ENCODE data around the gene LGALS1. TPM values are rescaled to one million over a fixed set of nuclear protein-coding genes. Genes with fewer than 3 reads are reported as not detected.

LGALS1 gene
- total and polyA plus RNA-seq, 9 of the 15 experiments (the other 6 are each of a cell fraction or from before 2014, with no cell fraction given) = 160 to 800 (median 330) TPM

DNA sequence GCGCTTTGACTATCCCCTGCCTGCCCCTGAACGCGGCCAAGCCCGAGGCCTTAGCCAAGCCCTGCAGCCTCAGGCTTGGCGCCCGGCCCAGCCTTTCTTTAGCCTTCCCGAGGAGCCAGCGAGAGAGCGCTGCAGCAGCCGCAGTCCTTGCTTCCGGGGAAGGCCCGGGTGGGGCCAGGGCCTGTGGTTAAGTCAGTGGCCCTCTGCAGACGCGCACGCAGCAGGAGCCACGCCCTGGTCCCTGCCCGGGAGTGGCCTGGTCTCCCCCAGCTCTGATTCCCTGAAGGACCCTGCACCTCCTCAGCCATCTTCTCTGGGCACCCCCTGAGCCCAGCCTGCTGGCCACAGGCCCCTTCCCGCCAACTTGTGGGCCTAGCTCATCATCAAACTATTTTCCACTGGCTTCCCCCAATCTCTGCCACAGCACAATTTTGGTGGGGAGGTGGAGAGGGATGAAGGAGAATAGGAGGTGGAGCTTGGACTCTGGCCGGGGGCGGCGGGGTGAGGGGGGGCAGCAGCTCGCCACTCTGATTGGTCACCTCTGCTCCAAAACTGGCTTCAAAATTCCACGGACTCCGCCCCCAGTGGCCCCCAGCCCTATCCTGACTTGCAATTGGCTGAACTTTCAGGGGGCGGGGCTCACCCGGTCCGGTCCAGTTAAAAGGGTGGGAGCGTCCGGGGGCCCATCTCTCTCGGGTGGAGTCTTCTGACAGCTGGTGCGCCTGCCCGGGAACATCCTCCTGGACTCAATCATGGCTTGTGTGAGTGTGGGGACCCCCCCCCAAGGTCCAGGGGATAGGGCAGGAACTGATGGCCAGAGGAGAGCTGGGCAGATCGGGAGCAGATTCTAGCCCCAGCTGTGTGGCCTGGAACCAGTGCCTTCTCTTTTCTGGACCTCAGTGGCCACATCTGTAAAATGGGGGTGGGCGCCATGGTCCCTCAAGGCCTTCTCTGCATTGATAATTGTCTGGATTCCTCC lies at the start of gene LGALS1 (continued):
- TF ChIP-seq, protein P1, sequence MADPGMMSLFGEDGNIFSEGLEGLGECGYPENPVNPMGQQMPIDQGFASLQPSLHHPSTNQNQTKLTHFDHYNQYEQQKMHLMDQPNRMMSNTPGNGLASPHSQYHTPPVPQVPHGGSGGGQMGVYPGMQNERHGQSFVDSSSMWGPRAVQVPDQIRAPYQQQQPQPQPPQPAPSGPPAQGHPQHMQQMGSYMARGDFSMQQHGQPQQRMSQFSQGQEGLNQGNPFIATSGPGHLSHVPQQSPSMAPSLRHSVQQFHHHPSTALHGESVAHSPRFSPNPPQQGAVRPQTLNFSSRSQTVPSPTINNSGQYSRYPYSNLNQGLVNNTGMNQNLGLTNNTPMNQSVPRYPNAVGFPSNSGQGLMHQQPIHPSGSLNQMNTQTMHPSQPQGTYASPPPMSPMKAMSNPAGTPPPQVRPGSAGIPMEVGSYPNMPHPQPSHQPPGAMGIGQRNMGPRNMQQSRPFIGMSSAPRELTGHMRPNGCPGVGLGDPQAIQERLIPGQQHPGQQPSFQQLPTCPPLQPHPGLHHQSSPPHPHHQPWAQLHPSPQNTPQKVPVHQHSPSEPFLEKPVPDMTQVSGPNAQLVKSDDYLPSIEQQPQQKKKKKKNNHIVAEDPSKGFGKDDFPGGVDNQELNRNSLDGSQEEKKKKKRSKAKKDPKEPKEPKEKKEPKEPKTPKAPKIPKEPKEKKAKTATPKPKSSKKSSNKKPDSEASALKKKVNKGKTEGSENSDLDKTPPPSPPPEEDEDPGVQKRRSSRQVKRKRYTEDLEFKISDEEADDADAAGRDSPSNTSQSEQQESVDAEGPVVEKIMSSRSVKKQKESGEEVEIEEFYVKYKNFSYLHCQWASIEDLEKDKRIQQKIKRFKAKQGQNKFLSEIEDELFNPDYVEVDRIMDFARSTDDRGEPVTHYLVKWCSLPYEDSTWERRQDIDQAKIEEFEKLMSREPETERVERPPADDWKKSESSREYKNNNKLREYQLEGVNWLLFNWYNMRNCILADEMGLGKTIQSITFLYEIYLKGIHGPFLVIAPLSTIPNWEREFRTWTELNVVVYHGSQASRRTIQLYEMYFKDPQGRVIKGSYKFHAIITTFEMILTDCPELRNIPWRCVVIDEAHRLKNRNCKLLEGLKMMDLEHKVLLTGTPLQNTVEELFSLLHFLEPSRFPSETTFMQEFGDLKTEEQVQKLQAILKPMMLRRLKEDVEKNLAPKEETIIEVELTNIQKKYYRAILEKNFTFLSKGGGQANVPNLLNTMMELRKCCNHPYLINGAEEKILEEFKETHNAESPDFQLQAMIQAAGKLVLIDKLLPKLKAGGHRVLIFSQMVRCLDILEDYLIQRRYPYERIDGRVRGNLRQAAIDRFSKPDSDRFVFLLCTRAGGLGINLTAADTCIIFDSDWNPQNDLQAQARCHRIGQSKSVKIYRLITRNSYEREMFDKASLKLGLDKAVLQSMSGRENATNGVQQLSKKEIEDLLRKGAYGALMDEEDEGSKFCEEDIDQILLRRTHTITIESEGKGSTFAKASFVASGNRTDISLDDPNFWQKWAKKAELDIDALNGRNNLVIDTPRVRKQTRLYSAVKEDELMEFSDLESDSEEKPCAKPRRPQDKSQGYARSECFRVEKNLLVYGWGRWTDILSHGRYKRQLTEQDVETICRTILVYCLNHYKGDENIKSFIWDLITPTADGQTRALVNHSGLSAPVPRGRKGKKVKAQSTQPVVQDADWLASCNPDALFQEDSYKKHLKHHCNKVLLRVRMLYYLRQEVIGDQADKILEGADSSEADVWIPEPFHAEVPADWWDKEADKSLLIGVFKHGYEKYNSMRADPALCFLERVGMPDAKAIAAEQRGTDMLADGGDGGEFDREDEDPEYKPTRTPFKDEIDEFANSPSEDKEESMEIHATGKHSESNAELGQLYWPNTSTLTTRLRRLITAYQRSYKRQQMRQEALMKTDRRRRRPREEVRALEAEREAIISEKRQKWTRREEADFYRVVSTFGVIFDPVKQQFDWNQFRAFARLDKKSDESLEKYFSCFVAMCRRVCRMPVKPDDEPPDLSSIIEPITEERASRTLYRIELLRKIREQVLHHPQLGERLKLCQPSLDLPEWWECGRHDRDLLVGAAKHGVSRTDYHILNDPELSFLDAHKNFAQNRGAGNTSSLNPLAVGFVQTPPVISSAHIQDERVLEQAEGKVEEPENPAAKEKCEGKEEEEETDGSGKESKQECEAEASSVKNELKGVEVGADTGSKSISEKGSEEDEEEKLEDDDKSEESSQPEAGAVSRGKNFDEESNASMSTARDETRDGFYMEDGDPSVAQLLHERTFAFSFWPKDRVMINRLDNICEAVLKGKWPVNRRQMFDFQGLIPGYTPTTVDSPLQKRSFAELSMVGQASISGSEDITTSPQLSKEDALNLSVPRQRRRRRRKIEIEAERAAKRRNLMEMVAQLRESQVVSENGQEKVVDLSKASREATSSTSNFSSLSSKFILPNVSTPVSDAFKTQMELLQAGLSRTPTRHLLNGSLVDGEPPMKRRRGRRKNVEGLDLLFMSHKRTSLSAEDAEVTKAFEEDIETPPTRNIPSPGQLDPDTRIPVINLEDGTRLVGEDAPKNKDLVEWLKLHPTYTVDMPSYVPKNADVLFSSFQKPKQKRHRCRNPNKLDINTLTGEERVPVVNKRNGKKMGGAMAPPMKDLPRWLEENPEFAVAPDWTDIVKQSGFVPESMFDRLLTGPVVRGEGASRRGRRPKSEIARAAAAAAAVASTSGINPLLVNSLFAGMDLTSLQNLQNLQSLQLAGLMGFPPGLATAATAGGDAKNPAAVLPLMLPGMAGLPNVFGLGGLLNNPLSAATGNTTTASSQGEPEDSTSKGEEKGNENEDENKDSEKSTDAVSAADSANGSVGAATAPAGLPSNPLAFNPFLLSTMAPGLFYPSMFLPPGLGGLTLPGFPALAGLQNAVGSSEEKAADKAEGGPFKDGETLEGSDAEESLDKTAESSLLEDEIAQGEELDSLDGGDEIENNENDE (IDR thresholded peaks at IDR 0.05; ENCODE audit: low read depth, low read length) = no peak
- TF ChIP-seq SMAD4 (CRISPR knock-in tag; conservative IDR thresholded peaks at IDR 0.05) = peak; percentile 17
- TF ChIP-seq, protein P2, sequence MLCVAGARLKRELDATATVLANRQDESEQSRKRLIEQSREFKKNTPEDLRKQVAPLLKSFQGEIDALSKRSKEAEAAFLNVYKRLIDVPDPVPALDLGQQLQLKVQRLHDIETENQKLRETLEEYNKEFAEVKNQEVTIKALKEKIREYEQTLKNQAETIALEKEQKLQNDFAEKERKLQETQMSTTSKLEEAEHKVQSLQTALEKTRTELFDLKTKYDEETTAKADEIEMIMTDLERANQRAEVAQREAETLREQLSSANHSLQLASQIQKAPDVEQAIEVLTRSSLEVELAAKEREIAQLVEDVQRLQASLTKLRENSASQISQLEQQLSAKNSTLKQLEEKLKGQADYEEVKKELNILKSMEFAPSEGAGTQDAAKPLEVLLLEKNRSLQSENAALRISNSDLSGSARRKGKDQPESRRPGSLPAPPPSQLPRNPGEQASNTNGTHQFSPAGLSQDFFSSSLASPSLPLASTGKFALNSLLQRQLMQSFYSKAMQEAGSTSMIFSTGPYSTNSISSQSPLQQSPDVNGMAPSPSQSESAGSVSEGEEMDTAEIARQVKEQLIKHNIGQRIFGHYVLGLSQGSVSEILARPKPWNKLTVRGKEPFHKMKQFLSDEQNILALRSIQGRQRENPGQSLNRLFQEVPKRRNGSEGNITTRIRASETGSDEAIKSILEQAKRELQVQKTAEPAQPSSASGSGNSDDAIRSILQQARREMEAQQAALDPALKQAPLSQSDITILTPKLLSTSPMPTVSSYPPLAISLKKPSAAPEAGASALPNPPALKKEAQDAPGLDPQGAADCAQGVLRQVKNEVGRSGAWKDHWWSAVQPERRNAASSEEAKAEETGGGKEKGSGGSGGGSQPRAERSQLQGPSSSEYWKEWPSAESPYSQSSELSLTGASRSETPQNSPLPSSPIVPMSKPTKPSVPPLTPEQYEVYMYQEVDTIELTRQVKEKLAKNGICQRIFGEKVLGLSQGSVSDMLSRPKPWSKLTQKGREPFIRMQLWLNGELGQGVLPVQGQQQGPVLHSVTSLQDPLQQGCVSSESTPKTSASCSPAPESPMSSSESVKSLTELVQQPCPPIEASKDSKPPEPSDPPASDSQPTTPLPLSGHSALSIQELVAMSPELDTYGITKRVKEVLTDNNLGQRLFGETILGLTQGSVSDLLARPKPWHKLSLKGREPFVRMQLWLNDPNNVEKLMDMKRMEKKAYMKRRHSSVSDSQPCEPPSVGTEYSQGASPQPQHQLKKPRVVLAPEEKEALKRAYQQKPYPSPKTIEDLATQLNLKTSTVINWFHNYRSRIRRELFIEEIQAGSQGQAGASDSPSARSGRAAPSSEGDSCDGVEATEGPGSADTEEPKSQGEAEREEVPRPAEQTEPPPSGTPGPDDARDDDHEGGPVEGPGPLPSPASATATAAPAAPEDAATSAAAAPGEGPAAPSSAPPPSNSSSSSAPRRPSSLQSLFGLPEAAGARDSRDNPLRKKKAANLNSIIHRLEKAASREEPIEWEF (CRISPR knock-in tag; IDR thresholded peaks at IDR 0.05) = no peak
- TF ChIP-seq CXXC5 (CRISPR knock-in tag; IDR thresholded peaks at IDR 0.05) = peak; percentile 68
- TF ChIP-seq MAFG (tag; conservative IDR thresholded peaks at IDR 0.05) = no peak
- no peak for TF ChIP-seq POLR2AphosphoS2 (IDR thresholded peaks at IDR 0.05; ENCODE audit: low read length)
- TF ChIP-seq HDAC2 (IDR thresholded peaks at IDR 0.05) = peak; percentile 53
- TF ChIP-seq ZNF778 (CRISPR knock-in tag; IDR thresholded peaks at IDR 0.05) = no peak
- TF ChIP-seq STAT5A (IDR thresholded peaks at IDR 0.05; ENCODE audit: borderline replicate concordance, low read length) = no peak
- TF ChIP-seq ZNF764 (CRISPR knock-in tag; IDR thresholded peaks at IDR 0.05; ENCODE audit: low read depth) = no peak

All from K562 (cell line).